Measurements from ENCODE around the gene KLHDC10.
A peak's percentile ranks its signal among the peaks of the same experiment; 100 is the strongest.
"Not testable (repeated sequence)": the region's sequence is repeated elsewhere in the genome, so short reads cannot be mapped to it uniquely, and the experiment has no call there.

The KLHDC10 gene

GRCh38 chr7:130143334-130143732 lies 73.0 kb downstream of the KLHDC10 start:
- DNase-seq = no peak

GRCh38 chr7:130143986-130144311 lies 73.6 kb downstream of the KLHDC10 start:
- no peak for DNase-seq

DNA sequence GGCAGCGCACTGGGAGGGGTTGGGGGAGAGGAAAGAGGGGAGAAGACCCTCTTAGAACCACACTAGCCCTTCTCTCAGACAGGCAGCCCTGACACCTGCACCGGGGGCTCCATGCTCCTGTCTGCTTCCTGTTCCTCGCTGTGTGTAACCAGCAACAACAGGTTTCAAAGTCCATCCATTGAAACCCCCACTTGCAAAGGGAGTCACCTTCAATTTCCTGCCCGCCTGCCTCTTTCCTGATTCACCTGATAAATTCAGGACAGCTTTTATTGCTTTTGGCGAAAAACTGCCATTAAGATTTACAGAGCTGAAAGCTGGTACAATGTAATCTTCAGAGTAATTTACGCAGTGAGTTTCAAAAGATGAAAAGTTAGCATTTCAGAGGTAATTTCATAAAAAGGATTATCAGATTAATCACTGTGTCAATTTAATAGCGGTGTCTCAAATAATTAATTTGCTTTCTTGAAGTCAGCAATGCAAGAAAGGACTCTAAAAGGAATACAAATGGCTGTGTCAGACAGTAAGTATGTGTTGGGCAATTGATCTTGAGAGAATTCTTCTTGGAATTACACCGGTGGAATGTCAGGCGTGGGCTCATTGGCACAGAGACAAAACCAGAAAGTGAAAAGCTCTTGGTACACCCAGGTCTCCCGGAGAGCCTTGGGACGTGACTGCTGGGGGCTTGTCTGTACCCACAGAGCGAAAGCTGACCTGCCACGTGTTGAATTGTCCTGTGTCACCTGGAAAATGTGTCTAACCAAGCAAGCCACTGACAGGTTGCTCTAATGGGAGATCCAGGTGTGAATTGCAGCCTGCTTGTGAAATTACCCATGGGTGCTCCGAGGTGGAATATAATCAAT lies 74.2 kb downstream of the KLHDC10 start:
- DNase-seq = no peak

GRCh38 chr7:130145424-130146100 lies 75.2 kb downstream of the KLHDC10 start:
- no peak for DNase-seq

- not testable (repeated sequence) for DNase-seq
Measured at GRCh38 chr7:130146142-130146541, 75.8 kb downstream of the KLHDC10 start.

- DNase-seq = no peak
Measured at GRCh38 chr7:130146693-130147405, 76.5 kb downstream of the KLHDC10 start.

DNA sequence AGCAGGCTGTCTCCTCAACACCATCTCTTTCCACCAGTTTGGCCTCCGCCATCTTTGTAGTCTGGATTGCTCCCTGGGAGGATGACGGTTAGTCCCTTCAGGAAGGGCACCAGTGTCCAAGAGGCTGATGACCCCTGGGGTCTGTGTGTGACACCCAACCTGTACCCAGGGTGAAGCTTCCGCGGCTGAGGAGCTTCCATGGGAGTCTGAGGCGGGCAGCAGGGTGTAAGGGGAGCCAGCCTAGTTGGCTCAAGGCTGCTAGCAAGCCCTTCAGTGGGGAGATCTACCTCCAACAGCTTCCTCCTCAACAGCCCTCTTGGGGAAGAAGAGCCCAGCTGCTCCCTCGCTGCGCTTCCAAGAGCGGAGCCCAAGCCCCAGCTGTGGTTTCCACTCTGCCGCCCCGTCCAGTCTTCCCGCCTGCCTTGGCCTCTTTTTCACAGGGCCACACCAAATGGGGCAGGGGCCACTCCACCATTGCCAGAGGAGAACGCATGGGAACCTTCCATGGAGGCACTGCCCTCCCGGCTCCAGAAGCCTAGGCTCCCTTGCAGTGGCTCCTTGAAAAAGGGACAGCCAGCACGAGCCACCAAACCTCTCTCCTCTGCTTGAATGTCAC lies 77.5 kb downstream of the KLHDC10 start:
- no peak for DNase-seq

DNA sequence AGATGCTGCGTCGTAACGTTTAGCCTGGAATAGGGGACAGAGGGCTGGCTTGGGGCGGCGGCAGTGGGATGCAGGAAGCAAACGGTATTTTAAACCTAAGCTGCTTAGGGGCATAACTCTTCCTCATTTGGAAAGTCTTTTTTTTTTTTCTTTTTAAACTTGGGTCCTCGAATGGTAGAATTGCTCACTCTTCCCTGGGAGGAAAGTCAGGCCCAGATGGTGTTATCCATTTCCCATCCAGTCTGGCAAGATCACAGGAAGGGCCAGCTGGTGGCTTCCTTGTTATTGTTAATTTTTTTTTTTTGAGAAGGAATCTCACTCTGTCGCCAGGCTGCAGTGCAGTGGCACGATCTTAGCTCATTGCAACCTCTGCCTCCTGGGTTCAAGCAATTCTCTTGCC lies 78.2 kb downstream of the KLHDC10 start:
- DNase-seq = no peak

DNA sequence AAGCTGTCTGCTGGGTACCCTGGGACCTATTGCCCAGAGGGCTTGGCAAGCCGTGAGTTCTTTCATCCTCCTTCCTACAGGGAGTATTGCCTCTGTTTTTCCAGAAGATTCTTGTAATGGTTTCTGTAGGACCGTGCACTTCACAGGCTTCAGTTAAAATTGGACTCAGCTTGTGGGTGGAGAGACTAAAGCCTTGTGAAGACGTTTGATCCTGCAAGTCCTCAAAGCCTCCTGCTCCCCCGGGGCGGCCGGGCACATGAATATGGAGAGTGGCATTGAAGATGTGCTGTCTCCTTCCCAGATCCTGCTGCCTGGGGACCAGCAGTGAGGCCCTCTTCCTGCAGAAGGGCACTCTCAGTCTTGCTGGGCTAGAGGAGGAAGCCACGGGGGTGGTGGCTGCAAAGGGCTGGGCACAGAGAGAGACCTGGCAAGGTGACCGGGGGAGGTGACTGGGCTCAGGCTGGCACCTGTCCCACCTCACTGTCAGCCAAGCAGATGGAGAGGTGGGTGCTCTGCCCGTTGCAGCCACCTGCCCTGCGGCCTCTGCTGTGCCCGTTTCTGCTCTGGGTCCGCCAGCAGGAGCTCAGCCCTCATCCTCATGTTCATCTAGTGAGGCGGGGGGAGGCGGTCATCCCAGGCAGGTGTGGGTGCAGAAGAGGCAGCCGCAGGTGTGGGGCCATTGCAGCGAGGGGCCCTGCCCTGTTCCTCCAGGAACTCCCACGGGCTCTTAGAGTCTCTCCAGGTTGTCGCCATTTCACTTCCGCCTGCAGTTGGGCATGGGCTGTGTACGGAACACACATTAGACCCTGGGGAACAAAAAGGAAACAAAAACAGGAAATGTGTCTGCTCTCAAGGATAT lies 79.2 kb downstream of the KLHDC10 start:
- no peak for DNase-seq

GRCh38 chr7:130150587-130150986 lies 80.3 kb downstream of the KLHDC10 start:
- no peak for DNase-seq

DNA sequence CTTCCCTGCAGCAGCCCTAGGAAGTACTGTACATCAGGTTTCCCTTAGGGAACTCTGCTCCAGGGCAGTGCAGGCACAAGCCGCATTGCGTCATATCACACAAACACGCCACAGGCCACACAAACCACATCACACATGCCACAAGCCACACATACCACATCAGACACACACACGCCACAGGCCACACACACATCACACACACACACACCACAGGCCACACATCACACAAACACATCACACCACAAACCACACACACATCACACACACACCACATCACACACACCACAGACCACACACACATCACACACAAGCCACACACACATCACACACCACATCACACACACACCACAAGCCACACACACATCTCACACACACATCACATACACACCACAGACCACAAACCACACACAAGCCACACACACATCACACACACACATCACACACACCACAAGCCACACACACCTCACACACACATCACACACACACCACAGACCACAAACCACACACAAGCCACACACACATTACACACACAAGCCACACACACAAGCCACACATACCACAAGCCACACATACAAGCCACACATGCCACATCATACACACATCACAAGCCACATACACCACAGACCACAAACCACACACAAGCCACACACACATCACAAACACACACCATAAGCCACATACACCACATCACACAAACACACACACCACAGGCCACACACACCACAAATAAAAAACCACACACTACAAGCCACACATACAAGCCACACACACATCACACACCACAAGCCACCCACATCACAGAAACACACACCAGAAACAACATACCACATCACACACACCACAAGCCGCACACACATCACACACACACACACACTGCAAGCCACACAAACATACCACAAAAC lies 81.5 kb downstream of the KLHDC10 start:
- DNase-seq = no peak

GRCh38 chr7:130152493-130153210 lies 82.3 kb downstream of the KLHDC10 start:
- no peak for DNase-seq

- DNase-seq = no peak
Measured at GRCh38 chr7:130153211-130153908, 83.0 kb downstream of the KLHDC10 start.

- DNase-seq = no peak
Measured at GRCh38 chr7:130154131-130154500, 83.8 kb downstream of the KLHDC10 start.

DNA sequence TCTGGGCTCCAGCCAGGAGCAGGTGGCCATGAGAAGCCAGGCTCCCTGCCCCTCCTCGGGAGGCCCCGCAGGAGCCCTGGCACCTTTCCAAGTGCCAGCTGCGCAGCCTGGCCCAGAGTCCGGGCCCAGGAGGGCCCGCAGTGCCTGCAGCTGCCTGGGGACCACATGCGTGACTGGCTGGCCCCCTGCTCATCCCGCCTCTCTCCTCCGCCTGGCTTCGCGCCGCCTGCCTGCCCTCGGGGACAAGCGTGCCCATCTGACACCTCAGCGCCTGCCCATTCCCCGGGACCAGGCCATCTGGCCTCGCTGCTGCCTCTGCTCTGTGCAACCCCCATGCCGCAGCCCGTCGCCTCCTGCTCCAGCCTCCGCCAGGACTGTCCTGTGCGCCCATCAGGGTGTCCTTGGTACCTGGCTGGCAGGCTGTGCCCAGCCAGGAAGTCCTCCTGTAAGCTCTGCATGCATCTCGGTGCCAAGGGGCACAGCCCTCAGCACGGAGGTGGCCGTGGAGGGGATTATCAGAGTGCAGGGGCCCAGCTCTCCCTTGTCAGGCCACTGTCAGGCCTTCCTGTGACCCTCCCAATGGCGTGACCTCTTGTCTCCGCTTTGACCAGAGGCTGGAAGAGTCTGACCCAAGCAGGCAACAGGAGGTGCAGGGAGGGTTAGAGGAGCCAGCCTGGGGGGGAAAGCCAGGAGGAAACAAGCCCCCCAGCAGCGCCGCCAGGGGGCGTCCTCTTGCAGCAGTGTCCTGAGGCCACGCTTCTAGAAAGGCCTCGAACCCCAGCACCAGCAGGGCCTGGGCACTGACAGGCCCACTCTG lies 84.4 kb downstream of the KLHDC10 start:
- peak; percentile 65 for DNase-seq

- no peak for DNase-seq
Measured at GRCh38 chr7:130156140-130156539, 85.8 kb downstream of the KLHDC10 start.

DNA sequence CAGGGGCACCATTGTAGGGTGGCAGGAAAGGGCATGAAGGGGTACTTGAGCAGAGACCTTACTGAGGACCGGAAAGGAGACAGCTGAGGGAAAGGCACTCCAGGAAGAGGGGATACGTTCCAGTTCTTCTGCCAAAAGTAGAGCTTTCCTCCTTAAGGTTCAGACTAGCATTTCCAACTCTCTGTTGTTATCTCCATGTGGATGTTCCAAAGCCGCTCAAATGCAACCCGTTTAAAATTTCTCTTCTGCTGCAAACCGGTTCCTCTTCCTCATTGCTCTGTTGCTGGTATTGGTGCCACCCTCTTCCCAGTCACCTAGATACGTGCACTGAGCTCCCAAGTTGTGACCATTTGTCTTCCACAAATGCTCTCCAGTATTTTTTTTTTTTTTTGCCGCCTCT lies 87.4 kb downstream of the KLHDC10 start:
- no peak for DNase-seq

- DNase-seq = no peak
Measured at GRCh38 chr7:130160023-130160422, 89.7 kb downstream of the KLHDC10 start.

- no peak for DNase-seq
Measured at GRCh38 chr7:130160455-130160854, 90.1 kb downstream of the KLHDC10 start.
